Natural killer cell (primary cell): Measurements from ENCODE around the gene TSFM. TPM values are rescaled to one million over a fixed set of nuclear protein-coding genes. Genes with fewer than 3 reads are reported as not detected.

Experiments used
- ATAC-seq, 3 donors: fragments of 150-1000 bp in 2 of 3; fragments of 200-7000 bp in 1 of 3; cut with Tn5 transposase; 1 replicate in 1 of 3; 2 replicates in 2 of 3; pipeline ENCODE4 v1.10.0; 2021; ENCODE audit warnings: mild to moderate bottlenecking in 2 of 3, moderate library complexity in 2 of 3
- DNase-seq, 2 donors: peaks; one replicate each; pipeline versions ENCODE4 v3.0.0 to v3.0.0-alpha.2; 2013 to 2021; ENCODE audit warnings: mixed read lengths in 1 of 2
- H3K27ac ChIP-seq: one replicate; pipeline ENCODE4 v1.5.1; 2013; ENCODE audit warnings: mild to moderate bottlenecking, low read length
- H3K27me3 ChIP-seq: one replicate; pipeline ENCODE4 v1.6.1; 2013; ENCODE audit warnings: low read length; ENCODE audit not compliant: control insufficient read depth, insufficient read depth
- H3K36me3 ChIP-seq: one replicate; pipeline ENCODE4 v1.6.1; 2013; ENCODE audit warnings: low read length; ENCODE audit not compliant: control insufficient read depth, insufficient read depth
- H3K4me1 ChIP-seq: one replicate; pipeline ENCODE4 v1.6.1; 2013; ENCODE audit warnings: low read length; ENCODE audit not compliant: control insufficient read depth, insufficient read depth
- H3K4me3 ChIP-seq: one replicate; pipeline ENCODE4 v1.5.1; 2013; ENCODE audit warnings: low read length
- H3K9me3 ChIP-seq: one replicate; pipeline ENCODE4 v1.6.1; 2013; ENCODE audit warnings: low read length; ENCODE audit not compliant: control insufficient read depth, insufficient read depth
- H3K27ac Mint-ChIP-seq, 2 donors: one replicate each; pipeline ENCODE4 v1.8.0; 2022; ENCODE audit warnings: mild to moderate bottlenecking in 2 of 2, mixed read lengths in 2 of 2, moderate library complexity in 1 of 2
- H3K27me3 Mint-ChIP-seq, 2 donors: one replicate each; pipeline ENCODE4 v1.8.0; 2022; ENCODE audit warnings: low read depth in 2 of 2, mixed read lengths in 2 of 2
- H3K36me3 Mint-ChIP-seq: one replicate; pipeline ENCODE4 v1.8.0; 2022; ENCODE audit warnings: mixed read lengths
- H3K4me1 Mint-ChIP-seq, 2 donors: one replicate each; pipeline ENCODE4 v1.8.0; 2022; ENCODE audit warnings: mixed read lengths in 2 of 2
- H3K4me3 Mint-ChIP-seq: one replicate; pipeline ENCODE4 v1.8.0; 2022; ENCODE audit warnings: mild to moderate bottlenecking, moderate library complexity, mixed read lengths
- H3K9me3 Mint-ChIP-seq, 2 donors: one replicate each; pipeline ENCODE4 v1.8.0; 2022; ENCODE audit warnings: mixed read lengths in 2 of 2
- WGBS: methylation state at CpG from one replicate; pipeline ENCODE4 v1.1.7; 2013; ENCODE audit warnings: missing lambda C conversion rate; ENCODE audit not compliant: insufficient coverage; 5-methylcytosine and 5-hydroxymethylcytosine counted together
- intact Hi-C: fragments of 100-400 bp; cut with micrococcal nuclease; formaldehyde crosslinking; loops from one replicate; pipeline ENCODE4 v1.14.2; 2022
- total RNA-seq, 4 donors: library from RNA; stranded (reverse); fragments of 120-200 nt in 1 of 4; gene quantifications; one replicate each; pipeline versions ENCODE4 v1.2.3 to v1.2.4, GENCODE V29; 2013 to 2022
- TF ChIP-seq, protein P1 (sequence below): fragments of 200-600 bp; IDR thresholded peaks from one replicate; pipeline ENCODE4 v1.8.0; 2022; ENCODE audit warnings: antibody characterized with exemption

Gene TSFM
- total RNA-seq, 3 donors from 2014 or later (not counting 1 experiment from before 2014, with no cell fraction given): 17.6 to 19.7 (median 17.7) TPM

DNA sequence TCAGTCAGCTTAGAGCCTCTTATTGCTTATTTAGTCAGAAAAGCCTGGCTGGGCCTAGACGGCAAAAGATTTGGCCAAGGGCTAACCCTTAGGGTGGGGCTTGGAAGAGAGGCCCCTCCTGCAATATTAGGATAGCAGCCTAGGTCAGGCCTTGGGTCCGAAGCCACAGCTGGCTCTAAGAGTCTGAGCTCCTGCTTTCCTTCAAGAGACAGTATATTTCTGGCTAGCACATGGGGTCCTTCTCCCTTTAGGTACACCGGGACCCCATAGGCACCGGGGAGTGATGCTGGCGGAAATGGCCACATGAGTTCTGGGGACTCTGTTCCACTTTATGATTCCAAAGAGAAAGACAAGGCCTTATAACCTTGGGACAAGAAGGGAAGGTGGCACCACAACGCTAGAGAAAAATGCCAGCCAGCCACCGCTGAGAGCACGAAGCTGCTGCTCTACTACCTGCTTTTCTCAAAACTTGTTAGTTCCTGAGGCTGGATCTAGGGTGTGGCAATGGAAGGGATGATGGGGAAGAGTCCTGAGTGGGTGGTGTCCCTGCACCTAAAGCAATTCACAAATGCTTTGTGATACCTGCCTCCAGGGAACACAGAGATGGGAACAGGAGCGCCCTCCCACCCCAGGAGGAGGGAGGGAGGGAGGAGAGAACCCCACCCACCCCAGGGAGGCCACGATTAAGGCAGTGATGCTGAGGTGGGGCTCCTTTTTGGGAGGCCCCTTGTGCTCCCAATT lies 39.1 kb downstream of the TSFM start:
- Histone ChIP-seq H3K27me3 (no peaks in the 10 kb centered on the region), H3K4me1 (no peaks in the 10 kb centered on the region), H3K36me3 (peaks cover 62% of the 10 kb centered on the region), H3K27ac (no peak overlapping the region), H3K9me3 (no peaks in the 10 kb centered on the region), H3K4me3 (no peak overlapping the region)
- no peak overlapping the region for H3K27ac Mint-ChIP-seq
- peaks cover 11 to 18% of the 10 kb centered on the region in 2 donors for H3K4me1 Mint-ChIP-seq
- DNase-seq: no peak
- intact Hi-C loops: no loop called here
- 97% methylated on average over 9 of the region's 10 CpGs for WGBS
- H3K36me3 Mint-ChIP-seq: peaks cover 5% of the 10 kb centered on the region
- no peaks in the 10 kb centered on the region for H3K9me3 Mint-ChIP-seq
- ATAC-seq: no peak
- H3K27me3 Mint-ChIP-seq: no peaks in the 10 kb centered on the region
- H3K4me3 Mint-ChIP-seq: no peak overlapping the region
- TF ChIP-seq, protein P1, sequence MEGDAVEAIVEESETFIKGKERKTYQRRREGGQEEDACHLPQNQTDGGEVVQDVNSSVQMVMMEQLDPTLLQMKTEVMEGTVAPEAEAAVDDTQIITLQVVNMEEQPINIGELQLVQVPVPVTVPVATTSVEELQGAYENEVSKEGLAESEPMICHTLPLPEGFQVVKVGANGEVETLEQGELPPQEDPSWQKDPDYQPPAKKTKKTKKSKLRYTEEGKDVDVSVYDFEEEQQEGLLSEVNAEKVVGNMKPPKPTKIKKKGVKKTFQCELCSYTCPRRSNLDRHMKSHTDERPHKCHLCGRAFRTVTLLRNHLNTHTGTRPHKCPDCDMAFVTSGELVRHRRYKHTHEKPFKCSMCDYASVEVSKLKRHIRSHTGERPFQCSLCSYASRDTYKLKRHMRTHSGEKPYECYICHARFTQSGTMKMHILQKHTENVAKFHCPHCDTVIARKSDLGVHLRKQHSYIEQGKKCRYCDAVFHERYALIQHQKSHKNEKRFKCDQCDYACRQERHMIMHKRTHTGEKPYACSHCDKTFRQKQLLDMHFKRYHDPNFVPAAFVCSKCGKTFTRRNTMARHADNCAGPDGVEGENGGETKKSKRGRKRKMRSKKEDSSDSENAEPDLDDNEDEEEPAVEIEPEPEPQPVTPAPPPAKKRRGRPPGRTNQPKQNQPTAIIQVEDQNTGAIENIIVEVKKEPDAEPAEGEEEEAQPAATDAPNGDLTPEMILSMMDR: no peak

DNA sequence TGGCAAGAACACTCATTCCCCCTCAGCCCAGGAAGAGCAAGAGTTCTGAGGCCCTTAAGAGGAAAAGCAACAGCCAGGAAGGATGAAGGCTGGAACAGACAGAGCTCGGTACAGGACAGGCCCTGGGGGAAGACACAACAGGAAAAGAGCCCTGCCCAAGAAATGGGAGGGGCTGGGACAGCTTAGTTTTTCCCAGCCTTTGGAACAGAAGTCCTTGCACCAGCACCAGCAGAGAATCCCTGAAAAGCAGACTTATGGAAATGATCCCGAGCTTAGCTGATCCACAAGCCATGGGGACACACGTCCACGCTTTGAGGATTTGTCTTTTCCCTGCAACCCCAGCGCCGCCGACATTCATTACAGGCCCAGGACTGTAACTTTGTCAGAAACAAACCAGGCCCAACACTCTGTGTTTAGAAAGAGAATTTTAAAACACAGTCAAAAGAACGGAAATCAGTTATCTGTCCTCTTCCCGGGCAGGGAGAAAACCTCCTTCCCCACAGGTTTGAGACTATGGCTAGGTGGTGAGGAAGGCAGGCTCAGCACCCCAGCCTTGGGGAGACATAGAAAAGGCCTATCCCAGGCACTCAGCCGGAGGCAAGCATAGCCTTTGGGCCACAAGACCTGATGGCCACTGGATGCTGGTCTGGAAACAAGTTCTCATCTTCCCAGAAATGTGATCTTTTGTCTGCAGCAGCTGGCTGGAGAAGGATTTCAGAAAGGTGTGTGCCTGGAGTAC lies 40.0 kb downstream of the TSFM start:
- Histone ChIP-seq H3K4me3 (no peak overlapping the region), H3K27ac (no peak overlapping the region), H3K4me1 (no peaks in the 10 kb centered on the region), H3K27me3 (no peaks in the 10 kb centered on the region), H3K36me3 (peaks cover 71% of the 10 kb centered on the region), H3K9me3 (no peaks in the 10 kb centered on the region)
- Mint-ChIP-seq H3K4me3 (no peak overlapping the region), H3K27ac (no peak overlapping the region), H3K4me1 (peaks cover 11 to 24% of the 10 kb centered on the region in 2 donors), H3K36me3 (peaks cover 5% of the 10 kb centered on the region), H3K9me3 (no peaks in the 10 kb centered on the region), H3K27me3 (no peaks in the 10 kb centered on the region)
- ATAC-seq: no peak
- TF ChIP-seq, protein P1: no peak
- intact Hi-C loops: no loop called here
- 95% methylated on average over 10 of the region's 10 CpGs for WGBS
- no peak for DNase-seq

DNA sequence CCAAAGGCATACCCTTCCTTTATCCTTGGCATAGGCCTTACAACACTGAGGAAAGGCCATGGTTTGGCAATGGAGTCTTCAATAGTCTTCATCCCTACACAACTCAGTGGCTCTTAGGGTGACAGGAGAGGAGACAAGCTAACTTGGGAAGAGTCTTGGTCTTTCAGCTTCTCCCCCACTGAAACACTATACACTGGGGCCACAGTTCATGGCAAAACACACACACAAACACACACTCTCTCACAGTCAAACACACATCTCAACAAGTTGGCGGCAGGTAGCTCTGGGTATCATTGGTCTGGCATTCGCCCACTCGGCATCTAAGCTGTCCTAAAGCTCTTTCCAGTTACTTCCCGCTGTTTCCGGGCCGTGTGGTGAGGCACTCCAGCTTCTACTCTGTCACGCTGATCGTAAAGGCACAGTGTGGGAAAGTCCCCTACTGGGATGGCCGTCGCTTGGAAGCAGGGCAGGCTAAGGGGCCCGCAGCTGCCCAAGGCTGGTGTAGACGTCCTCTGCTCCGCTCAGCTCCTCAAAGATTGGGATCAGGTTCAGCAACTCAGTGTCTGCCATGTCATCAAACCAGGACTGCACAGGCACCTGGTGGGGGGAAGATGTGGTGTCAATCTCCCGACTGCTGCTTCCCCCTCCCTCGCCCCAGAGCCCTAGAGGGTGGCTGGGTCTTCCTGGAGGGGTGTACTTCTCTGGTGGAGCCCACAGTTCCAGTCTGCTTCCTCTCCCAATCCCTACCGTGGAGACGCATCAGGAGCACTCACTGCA lies 40.7 kb downstream of the TSFM start:
- ATAC-seq (no peak), DNase-seq (no peak)
- intact Hi-C loops: no loop called here
- no peaks in the 10 kb centered on the region for H3K4me1 ChIP-seq
- no peak overlapping the region for H3K4me3 Mint-ChIP-seq
- H3K9me3 Mint-ChIP-seq: no peaks in the 10 kb centered on the region
- peaks cover 5% of the 10 kb centered on the region for H3K36me3 Mint-ChIP-seq
- H3K27ac Mint-ChIP-seq: no peak overlapping the region
- WGBS: 97% methylated on average over 16 of the region's 17 CpGs
- no peaks in the 10 kb centered on the region for H3K9me3 ChIP-seq
- no peaks in the 10 kb centered on the region for H3K27me3 ChIP-seq
- TF ChIP-seq, protein P1: no peak
- H3K27ac ChIP-seq: no peak overlapping the region
- H3K4me1 Mint-ChIP-seq: peaks cover 11 to 22% of the 10 kb centered on the region in 2 donors
- no peaks in the 10 kb centered on the region for H3K27me3 Mint-ChIP-seq
- peaks cover 77% of the 10 kb centered on the region for H3K36me3 ChIP-seq
- no peak overlapping the region for H3K4me3 ChIP-seq
